ENCODE results near the gene MKNK2. TPM values are rescaled to one million over a fixed set of nuclear protein-coding genes. Genes with fewer than 3 reads are reported as not detected.

MKNK2 gene
- total RNA-seq, 1 donor, result 82.5 TPM

DNA sequence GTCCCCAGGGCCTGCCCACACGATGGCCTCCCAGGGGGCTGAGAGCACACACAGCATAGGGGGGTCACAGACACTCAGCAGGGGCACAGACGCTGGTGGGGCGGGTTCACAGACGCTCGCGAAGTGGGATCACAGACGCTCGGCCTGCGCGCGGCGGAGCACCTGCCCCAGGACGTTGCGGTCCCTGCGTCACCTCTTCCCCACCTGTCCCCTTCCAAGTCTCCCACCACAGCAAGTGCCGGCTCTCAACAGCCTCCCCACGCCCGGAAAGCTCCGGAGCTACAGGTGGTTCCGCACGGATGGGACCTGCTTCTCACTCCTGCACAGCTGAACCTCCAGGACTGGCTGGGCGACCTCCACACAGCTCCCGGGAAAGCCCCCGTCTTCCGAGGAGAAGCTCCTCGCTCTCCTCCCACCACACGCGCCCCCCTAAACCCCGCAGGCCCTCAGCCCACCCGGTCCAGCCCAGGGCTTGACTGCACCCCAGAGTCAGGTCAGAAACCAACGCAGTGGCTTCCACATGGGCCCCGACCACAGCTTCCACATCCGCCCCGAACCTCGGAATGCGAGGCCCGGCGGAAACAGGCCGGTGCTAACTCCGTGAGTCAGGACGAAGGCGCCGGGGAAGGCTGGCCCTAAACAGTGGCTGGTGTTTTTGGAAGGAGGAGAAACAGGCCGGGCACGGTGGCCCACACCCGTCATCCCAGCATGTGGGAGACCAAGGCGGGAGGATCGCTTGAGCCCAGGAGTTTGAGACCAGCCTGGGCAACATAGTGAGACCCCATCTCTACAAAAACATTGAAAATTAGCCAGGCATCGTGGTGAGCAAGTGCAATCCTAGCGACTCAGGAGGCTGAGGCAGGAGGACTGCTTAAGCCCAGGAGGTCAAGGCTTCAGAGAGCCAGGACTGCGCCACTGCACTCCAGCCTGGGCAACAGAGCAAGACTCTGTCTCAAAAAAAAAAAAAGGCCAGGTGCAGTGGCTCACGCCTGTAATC, 52.0 kb downstream of the MKNK2 start:
- Histone ChIP-seq H3K9me3 (ENCODE audit: low read depth, low read length) (no peaks in the 10 kb centered on the region), H2AFZ (ENCODE audit: low read length) (no peak overlapping the region), H3K4me2 (ENCODE audit: insufficient read depth, low read length) (no peak overlapping the region), H3K79me2 (ENCODE audit: insufficient read depth, low read length) (peaks cover 10% of the 10 kb centered on the region), H3K4me3 (ENCODE audit: insufficient read depth, low read length) (no peak overlapping the region), H3K27ac (ENCODE audit: low read depth, low read length) (no peak overlapping the region), H3K4me1 (ENCODE audit: insufficient read depth, low read length) (no peaks in the 10 kb centered on the region), H4K20me1 (ENCODE audit: insufficient read depth, low read length) (peaks cover 20% of the 10 kb centered on the region), H3K36me3 (ENCODE audit: insufficient read depth, low read length) (peaks cover 20% of the 10 kb centered on the region), H3K27me3 (ENCODE audit: insufficient read depth, low read length) (no peaks in the 10 kb centered on the region)
- peak; percentile 27 for DNase-seq (ENCODE audit: insufficient read length, low spot score, missing footprints)
- TF ChIP-seq, protein P1, sequence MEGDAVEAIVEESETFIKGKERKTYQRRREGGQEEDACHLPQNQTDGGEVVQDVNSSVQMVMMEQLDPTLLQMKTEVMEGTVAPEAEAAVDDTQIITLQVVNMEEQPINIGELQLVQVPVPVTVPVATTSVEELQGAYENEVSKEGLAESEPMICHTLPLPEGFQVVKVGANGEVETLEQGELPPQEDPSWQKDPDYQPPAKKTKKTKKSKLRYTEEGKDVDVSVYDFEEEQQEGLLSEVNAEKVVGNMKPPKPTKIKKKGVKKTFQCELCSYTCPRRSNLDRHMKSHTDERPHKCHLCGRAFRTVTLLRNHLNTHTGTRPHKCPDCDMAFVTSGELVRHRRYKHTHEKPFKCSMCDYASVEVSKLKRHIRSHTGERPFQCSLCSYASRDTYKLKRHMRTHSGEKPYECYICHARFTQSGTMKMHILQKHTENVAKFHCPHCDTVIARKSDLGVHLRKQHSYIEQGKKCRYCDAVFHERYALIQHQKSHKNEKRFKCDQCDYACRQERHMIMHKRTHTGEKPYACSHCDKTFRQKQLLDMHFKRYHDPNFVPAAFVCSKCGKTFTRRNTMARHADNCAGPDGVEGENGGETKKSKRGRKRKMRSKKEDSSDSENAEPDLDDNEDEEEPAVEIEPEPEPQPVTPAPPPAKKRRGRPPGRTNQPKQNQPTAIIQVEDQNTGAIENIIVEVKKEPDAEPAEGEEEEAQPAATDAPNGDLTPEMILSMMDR (IDR thresholded peaks at IDR 0.05; ENCODE audit: extremely low read depth, low read depth, low read length), result no peak

- peaks cover 26% of the 10 kb centered on the region for H3K36me3 ChIP-seq (ENCODE audit: insufficient read depth, low read length)
- no peak overlapping the region for H2AFZ ChIP-seq (ENCODE audit: low read length)
- peaks cover 7% of the 10 kb centered on the region for H3K79me2 ChIP-seq (ENCODE audit: insufficient read depth, low read length)
- peaks cover 16% of the 10 kb centered on the region for H4K20me1 ChIP-seq (ENCODE audit: insufficient read depth, low read length)
- H3K4me3 ChIP-seq (ENCODE audit: insufficient read depth, low read length), result no peak overlapping the region
- no peaks in the 10 kb centered on the region for H3K9me3 ChIP-seq (ENCODE audit: low read depth, low read length)
- DNase-seq (ENCODE audit: insufficient read length, low spot score, missing footprints), result peak; percentile 75
- H3K4me1 ChIP-seq (ENCODE audit: insufficient read depth, low read length), result no peaks in the 10 kb centered on the region
- no peak overlapping the region for H3K27ac ChIP-seq (ENCODE audit: low read depth, low read length)
- TF ChIP-seq, protein P1 (IDR thresholded peaks at IDR 0.05; ENCODE audit: extremely low read depth, low read depth, low read length), result no peak
- H3K27me3 ChIP-seq (ENCODE audit: insufficient read depth, low read length), result no peaks in the 10 kb centered on the region
- H3K4me2 ChIP-seq (ENCODE audit: insufficient read depth, low read length), result no peak overlapping the region
Observed at GRCh38 chr19:1997353-1998233, 53.5 kb downstream of the MKNK2 start.

DNA sequence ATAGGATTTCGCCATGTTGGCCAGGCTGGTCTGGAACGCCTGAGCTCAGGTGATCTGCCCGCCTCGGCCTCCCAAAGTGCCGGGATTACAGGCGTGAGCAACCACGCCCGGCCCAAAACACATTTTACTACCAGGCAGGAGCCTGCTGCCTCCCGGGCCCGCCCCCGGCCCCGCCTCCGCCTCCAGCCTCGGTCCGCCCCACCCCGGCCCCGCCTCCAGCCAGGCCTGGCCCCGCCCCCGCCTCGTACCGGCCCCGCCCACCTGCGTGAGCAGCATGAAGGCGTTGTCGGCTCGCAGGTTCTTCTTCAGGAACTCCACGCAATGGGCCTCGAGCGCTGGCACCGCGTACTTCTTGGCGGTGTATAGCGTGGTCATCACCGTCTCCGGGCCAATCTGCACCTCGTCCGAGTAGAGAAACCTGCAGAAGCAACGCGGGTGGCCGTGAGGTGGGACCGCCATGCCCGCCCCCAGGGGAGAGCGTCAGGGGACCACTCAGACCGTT, 58.2 kb downstream of the MKNK2 start:
- Histone ChIP-seq H3K4me1 (ENCODE audit: insufficient read depth, low read length) (no peaks in the 10 kb centered on the region), H3K9me3 (ENCODE audit: low read depth, low read length) (no peaks in the 10 kb centered on the region), H3K4me3 (ENCODE audit: insufficient read depth, low read length) (no peak overlapping the region), H3K27ac (ENCODE audit: low read depth, low read length) (no peak overlapping the region), H3K27me3 (ENCODE audit: insufficient read depth, low read length) (no peaks in the 10 kb centered on the region), H3K4me2 (ENCODE audit: insufficient read depth, low read length) (no peak overlapping the region), H3K79me2 (ENCODE audit: insufficient read depth, low read length) (no peaks in the 10 kb centered on the region), H4K20me1 (ENCODE audit: insufficient read depth, low read length) (peaks cover 4% of the 10 kb centered on the region), H2AFZ (ENCODE audit: low read length) (no peak overlapping the region), H3K36me3 (ENCODE audit: insufficient read depth, low read length) (peaks cover 27% of the 10 kb centered on the region)
- TF ChIP-seq, protein P1 (IDR thresholded peaks at IDR 0.05; ENCODE audit: extremely low read depth, low read depth, low read length), result no peak
- no peak for DNase-seq (ENCODE audit: insufficient read length, low spot score, missing footprints)

Data from osteoblast (primary cell).